KOPT-K1 (cell line): ENCODE measurements around the gene LDLRAP1.

Experiments used
- H3K27ac ChIP-seq: fragments of 200-600 bp; sonication (generic); 2 replicates; pipeline ENCODE4 v1.5.1; 2016; ENCODE audit warnings: antibody characterized with exemption, mild to moderate bottlenecking, low read depth, low read length; ENCODE audit not compliant: poor library complexity, severe bottlenecking
- H3K36me3 ChIP-seq: fragments of 200-600 bp; sonication (generic); 2 replicates; pipeline ENCODE4 v1.5.1; 2017; ENCODE audit warnings: antibody characterized with exemption, mild to moderate bottlenecking, low read length, moderate library complexity; ENCODE audit not compliant: insufficient read depth
- H3K9me3 ChIP-seq: fragments of 200-600 bp; sonication (generic); 2 replicates; pipeline ENCODE4 v1.5.1; 2017; ENCODE audit warnings: antibody characterized with exemption, low read length, mild to moderate bottlenecking; ENCODE audit not compliant: insufficient read depth, poor library complexity, severe bottlenecking

LDLRAP1 gene

DNA sequence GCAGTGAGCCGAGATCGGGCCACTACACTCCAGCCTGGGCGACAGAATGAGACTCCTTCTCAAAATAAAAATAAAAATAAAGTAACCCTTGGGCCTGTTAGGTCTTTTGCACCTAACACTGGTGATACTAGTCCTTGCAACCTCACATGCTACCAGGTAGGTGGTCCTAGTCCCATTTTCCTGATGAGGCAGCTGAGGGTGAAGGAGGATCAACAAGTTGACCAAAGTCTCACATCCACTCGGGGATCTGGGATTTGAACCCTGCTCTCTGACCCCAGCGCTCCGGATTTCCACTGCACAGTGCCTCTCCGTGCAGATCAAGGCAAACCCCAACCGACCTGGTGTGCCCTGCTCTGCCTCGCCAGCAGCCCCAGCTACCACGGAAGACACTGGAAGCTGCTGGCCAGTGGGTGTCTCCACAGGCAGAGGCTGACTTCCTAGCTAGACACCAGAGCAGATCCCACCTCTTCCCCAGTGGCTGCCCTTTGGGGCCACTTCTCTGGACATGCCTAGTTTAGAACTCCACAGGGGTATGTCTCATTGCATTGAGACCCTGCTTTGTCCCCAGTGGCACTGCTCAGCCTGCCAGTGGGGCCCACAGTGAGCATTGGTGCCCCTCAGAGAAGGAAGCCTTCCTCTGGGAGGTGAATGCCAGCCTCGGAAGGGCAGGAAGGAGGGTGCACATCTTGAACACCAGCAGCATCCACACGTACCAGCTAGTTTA, 27.6 kb downstream of the LDLRAP1 start:
- H3K36me3 ChIP-seq: no peaks in the 10 kb centered on the region
- H3K9me3 ChIP-seq: no peaks in the 10 kb centered on the region
- H3K27ac ChIP-seq: no peak overlapping the region

DNA sequence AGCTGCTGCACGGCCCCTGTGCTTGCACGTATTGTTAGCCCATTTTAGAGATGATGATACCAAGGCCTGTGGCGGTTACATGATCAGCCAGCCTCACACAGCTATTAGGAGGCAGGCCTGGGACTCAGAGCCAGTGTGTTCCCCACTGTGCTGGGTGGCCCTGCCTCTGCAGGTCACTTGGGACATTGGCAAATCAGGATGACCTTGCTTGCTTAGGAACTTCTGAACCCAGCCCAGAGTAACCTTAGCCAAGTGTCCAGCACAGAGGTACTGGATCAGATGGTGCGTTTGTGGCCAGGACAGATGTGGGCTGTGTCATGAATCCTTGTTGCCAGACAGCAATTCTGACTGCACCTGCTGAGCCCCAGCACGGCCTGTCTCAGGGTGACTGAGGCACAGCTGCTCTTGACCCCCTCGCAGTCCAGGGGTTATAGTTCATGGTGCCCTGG, 28.1 kb downstream of the LDLRAP1 start:
- no peaks in the 10 kb centered on the region for H3K9me3 ChIP-seq
- no peaks in the 10 kb centered on the region for H3K36me3 ChIP-seq
- no peak overlapping the region for H3K27ac ChIP-seq

DNA sequence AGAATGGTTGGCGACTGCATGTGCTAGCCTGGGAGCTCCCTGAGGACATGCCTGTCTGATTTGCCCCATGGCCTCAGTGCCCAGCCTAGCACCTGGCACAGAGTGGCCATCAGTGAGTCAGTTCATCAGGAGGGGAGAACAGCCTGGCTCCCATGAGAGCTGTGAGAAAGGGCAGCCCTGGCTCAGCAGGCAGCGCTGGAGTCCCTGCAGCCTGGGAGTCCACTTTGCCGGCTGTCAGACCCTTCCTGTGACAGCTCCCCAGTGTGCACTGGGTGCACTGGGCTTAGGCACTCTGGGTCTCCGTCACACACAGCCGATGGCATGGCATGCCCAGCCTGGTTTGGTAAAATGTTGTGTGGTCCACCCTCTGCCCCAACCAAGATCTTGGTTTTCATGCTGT, 28.7 kb downstream of the LDLRAP1 start:
- Histone ChIP-seq H3K27ac (no peak overlapping the region), H3K9me3 (no peaks in the 10 kb centered on the region), H3K36me3 (no peaks in the 10 kb centered on the region)

GRCh38 chr1:25572708-25573590, 29.5 kb downstream of the LDLRAP1 start:
- H3K9me3 ChIP-seq: no peaks in the 10 kb centered on the region
- H3K36me3 ChIP-seq: no peaks in the 10 kb centered on the region
- H3K27ac ChIP-seq: no peak overlapping the region

GRCh38 chr1:25573591-25573930, 30.2 kb downstream of the LDLRAP1 start:
- H3K9me3 ChIP-seq: no peaks in the 10 kb centered on the region
- H3K27ac ChIP-seq: no peak overlapping the region
- H3K36me3 ChIP-seq: no peaks in the 10 kb centered on the region

GRCh38 chr1:25573961-25574360, 30.6 kb downstream of the LDLRAP1 start:
- no peaks in the 10 kb centered on the region for H3K9me3 ChIP-seq
- no peaks in the 10 kb centered on the region for H3K36me3 ChIP-seq
- no peak overlapping the region for H3K27ac ChIP-seq

DNA sequence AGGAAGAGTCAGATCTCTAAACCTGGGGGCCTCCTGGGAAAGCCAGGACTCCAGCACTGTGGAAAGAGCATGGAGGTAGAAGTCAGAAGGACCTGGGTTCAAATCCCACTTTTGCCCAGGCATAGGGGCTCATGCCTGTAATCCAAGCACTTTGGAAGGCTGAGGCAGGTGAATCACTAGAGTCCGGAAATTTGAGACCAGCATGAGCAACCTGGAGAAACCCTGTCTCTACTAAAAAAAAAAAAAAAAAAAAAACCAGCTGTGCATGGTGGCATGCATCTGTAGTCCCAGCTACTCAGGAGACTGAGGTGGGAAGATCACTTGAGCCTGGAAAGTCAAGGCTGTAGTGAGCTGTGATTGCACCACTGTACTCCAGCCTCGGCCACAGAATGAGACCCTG, 31.8 kb downstream of the LDLRAP1 start:
- Histone ChIP-seq H3K27ac (no peak overlapping the region), H3K9me3 (no peaks in the 10 kb centered on the region), H3K36me3 (no peaks in the 10 kb centered on the region)

- H3K36me3 ChIP-seq: no peaks in the 10 kb centered on the region
- H3K9me3 ChIP-seq: no peaks in the 10 kb centered on the region
These were observed 33.2 kb downstream of the LDLRAP1 start for GRCh38 chr1:25576459-25577133.

GRCh38 chr1:25577134-25577920, 33.9 kb downstream of the LDLRAP1 start:
- H3K36me3 ChIP-seq: no peaks in the 10 kb centered on the region
- no peaks in the 10 kb centered on the region for H3K9me3 ChIP-seq
- no peak overlapping the region for H3K27ac ChIP-seq

More at GRCh38 chr1:25576459-25577133, 33.2 kb downstream of the LDLRAP1 start:
- H3K27ac ChIP-seq: no peak overlapping the region

DNA sequence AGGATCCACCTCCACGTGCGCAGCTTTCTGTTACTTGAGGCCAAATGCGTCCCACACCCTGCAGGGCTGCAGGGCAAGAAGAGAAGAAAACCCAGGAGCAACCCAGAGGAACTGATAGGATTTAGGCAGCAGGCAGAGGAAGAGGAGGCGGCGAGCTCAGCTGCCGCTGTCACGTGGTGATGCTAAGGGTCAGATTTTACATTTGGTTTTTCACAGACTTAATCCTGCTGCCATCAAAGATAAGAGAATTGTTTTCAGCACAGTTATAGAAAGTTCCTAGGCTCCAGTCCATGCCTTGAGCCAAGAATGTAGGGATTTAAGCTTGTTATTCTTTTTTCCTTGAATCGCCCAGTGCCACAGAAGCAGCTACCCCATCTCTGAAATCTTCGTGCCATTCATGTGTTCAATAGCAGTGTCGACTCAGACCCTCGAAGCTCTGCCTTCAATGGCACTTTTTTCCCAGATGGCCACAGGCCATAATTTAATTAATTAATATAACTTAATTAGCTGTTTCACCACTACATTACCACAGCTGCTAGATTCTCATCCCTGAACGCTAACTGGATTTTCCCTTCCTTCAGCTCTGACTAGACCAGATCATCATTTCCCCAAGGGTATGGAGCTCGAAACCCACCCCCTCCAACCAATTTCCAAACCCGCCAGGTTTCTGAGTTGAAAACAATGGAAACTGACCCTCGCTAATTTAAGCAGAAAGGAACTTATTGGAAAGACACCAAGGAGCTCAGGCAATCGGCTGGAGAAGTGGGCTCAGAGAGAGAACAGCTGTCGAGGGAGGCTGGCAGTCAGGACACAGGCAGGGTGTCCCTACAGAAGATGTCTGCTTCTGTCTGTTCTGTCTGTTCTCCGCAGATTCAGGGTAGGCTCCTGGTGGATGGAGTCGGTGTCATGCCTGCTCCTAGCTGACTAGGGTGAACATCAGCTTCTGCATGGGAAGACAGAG, 36.2 kb downstream of the LDLRAP1 start:
- H3K9me3 ChIP-seq: no peaks in the 10 kb centered on the region
- H3K36me3 ChIP-seq: no peaks in the 10 kb centered on the region
- no peak overlapping the region for H3K27ac ChIP-seq

DNA sequence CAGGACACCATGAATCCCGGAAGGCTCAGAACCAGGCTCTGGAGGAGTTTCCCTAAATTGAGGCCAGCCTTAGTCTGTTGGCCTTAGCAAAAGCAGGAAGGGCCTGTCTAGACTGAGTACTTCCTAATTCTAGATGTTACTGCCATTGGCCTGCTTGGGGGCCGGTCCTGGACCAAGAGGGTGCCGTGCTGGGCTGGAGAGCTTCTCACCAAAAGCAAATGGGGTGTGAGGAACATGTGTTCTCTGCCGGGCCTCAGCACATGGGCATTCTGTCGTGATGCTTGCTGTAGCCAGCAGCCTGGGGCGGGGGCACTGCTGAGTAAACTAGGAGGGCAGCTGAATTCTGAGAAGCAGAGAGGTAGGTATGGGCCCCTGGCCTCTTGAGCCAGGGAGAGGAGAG, 37.5 kb downstream of the LDLRAP1 start:
- H3K9me3 ChIP-seq: no peaks in the 10 kb centered on the region
- no peak overlapping the region for H3K27ac ChIP-seq
- H3K36me3 ChIP-seq: no peaks in the 10 kb centered on the region

DNA sequence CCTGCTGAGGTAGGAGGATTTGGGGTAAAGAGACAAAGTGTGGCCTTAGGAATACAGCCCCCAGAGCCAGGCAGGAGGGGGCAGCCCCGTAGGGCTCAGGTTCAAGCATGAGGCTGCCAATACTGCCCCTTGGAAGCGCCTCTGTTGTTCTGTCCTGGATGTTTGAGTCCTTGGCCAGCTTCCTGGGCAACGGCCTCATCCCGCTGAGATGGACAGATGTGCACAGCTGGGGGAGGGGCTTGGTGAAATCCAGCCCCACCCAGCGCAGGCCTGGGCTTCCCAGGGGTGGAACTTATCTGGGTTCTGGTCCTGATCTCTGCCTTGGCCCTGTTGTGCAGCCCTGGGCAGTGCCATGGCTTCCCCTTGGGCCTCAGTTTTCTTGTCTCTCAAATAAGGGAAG, 38.4 kb downstream of the LDLRAP1 start:
- Histone ChIP-seq H3K27ac (no peak overlapping the region), H3K36me3 (no peaks in the 10 kb centered on the region)

DNA sequence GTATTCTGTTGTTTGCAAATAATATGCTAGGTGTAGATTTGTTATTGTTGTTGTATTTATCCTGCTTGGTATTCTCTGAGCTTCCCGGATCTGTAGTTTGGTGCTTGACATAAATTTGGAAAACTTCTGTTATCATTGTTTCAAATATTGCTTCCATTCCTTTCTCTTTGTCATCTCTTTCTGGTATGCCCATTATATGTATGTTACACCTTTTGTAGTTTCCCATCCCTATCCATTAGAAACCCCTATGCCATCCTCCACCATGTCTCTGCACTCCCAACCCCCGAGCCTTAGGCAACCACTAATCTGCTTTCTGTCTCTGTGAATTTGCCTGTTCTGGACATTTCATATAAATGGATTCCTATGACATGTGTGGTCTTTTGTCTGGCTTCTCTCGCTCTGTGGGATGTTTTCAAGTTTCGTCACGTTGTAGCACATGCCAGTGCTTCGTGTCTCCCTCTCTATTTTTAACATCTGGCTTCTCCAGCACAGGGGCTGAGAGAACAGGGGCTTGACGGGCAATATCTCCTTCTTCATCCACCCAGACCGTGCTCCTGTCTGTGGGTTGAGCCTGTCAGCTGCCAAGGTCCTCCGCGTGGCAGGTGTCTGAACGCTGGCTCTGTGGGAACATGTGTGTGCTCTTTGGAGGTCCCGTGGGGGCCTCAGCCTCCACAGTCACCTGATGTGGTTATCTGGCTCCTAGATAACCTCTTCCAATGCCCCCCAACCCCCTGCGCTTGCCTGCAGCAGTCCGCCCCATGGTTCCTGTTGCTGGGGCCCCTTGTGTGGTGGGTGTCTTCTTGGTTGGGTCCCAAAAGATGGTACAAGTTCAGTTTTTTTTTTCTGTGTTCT, 40.3 kb downstream of the LDLRAP1 start:
- H3K36me3 ChIP-seq: no peaks in the 10 kb centered on the region
- no peaks in the 10 kb centered on the region for H3K9me3 ChIP-seq
- H3K27ac ChIP-seq: no peak overlapping the region

More for the DNA sequence above, 38.4 kb downstream of the LDLRAP1 start:
- no peaks in the 10 kb centered on the region for H3K9me3 ChIP-seq
